Liver (tissue), 9 donors: ENCODE data around the gene KLF3. TPM values are rescaled to one million over a fixed set of nuclear protein-coding genes. Genes with fewer than 3 reads are reported as not detected.
"Not testable (repeated sequence)": the region's sequence is repeated elsewhere in the genome, so short reads cannot be mapped to it uniquely, and the experiment has no call there.

Experiments
- DNase-seq: peaks from one replicate; pipeline ENCODE4 v3.0.0-alpha.2; 2017; ENCODE audit warnings: low spot score
- H3K27ac ChIP-seq, 2 donors: one replicate each; pipeline ENCODE4 v1.7.0; 2013; ENCODE audit warnings: inconsistent platforms in 2 of 2, low read length in 2 of 2, control low read depth in 1 of 2, low read depth in 1 of 2, mild to moderate bottlenecking in 1 of 2
- H3K27me3 ChIP-seq, 4 donors: one replicate each; pipeline versions ENCODE4 v1.6.1 to v1.7.0; 2013; ENCODE audit warnings: low read length in 3 of 4, inconsistent platforms in 1 of 4, mild to moderate bottlenecking in 1 of 4, moderate library complexity in 1 of 4; ENCODE audit not compliant: control insufficient read depth in 4 of 4, insufficient read depth in 4 of 4
- H3K36me3 ChIP-seq, 4 donors: one replicate each; pipeline versions ENCODE4 v1.6.1 to v1.7.0; 2013; ENCODE audit warnings: low read length in 3 of 4, mild to moderate bottlenecking in 3 of 4, low read depth in 1 of 4, moderate library complexity in 1 of 4; ENCODE audit not compliant: control insufficient read depth in 4 of 4, insufficient read depth in 3 of 4
- H3K4me1 ChIP-seq, 4 donors: one replicate each; pipeline versions ENCODE4 v1.6.1 to v1.7.0; 2013; ENCODE audit warnings: low read length in 3 of 4, mild to moderate bottlenecking in 3 of 4, moderate library complexity in 1 of 4; ENCODE audit not compliant: control insufficient read depth in 4 of 4, insufficient read depth in 4 of 4
- H3K4me3 ChIP-seq, 3 donors: one replicate each; pipeline versions ENCODE4 v1.6.1 to v1.7.0; 2013; ENCODE audit warnings: low read length in 3 of 3, control low read depth in 1 of 3, low read depth in 1 of 3, mild to moderate bottlenecking in 1 of 3
- H3K9ac ChIP-seq, 2 donors: one replicate each; pipeline ENCODE4 v1.7.0; 2013; ENCODE audit warnings: low read length in 2 of 2, mild to moderate bottlenecking in 2 of 2, moderate library complexity in 2 of 2, control low read depth in 1 of 2, low read depth in 1 of 2
- H3K9me3 ChIP-seq, 4 donors: one replicate each; pipeline versions ENCODE4 v1.6.1 to v1.7.0; 2013; ENCODE audit warnings: low read length in 3 of 4; ENCODE audit not compliant: control insufficient read depth in 4 of 4
- EGR1 ChIP-seq, 2 donors: IDR thresholded peaks; 2 replicates each; pipeline ENCODE4 v1.6.1; 2016 to 2018; ENCODE audit warnings: antibody characterized with exemption in 2 of 2, low read depth in 2 of 2
- FOXA1 ChIP-seq: IDR thresholded peaks from 2 replicates; pipeline ENCODE4 v1.6.1; 2016; ENCODE audit warnings: antibody characterized with exemption
- FOXA2 ChIP-seq: IDR thresholded peaks from 2 replicates; pipeline ENCODE4 v1.6.1; 2016; ENCODE audit warnings: antibody characterized with exemption
- GABPA ChIP-seq, 2 donors: IDR thresholded peaks in 1 of 2; conservative IDR thresholded peaks in 1 of 2; 2 replicates each; pipeline ENCODE4 v1.6.1; 2016; ENCODE audit warnings: antibody characterized with exemption in 2 of 2, mild to moderate bottlenecking in 1 of 2, moderate library complexity in 1 of 2
- HNF4A ChIP-seq, 2 donors: conservative IDR thresholded peaks; 2 replicates each; pipeline ENCODE4 v1.6.1; 2016; ENCODE audit warnings: antibody characterized with exemption in 2 of 2, mild to moderate bottlenecking in 2 of 2
- JUND ChIP-seq, 2 donors: IDR thresholded peaks; 2 replicates each; pipeline ENCODE4 v1.6.1; 2016; ENCODE audit warnings: antibody characterized with exemption in 2 of 2
- MAX ChIP-seq: IDR thresholded peaks from 2 replicates; pipeline ENCODE4 v1.6.1; 2016; ENCODE audit warnings: antibody characterized with exemption
- NR2F2 ChIP-seq: IDR thresholded peaks from 2 replicates; pipeline ENCODE4 v1.6.1; 2016; ENCODE audit warnings: antibody characterized with exemption
- RAD21 ChIP-seq, 2 donors: IDR thresholded peaks; 2 replicates each; pipeline ENCODE4 v1.6.1; 2016; ENCODE audit warnings: antibody characterized with exemption in 2 of 2, mild to moderate bottlenecking in 2 of 2
- RXRA ChIP-seq, 2 donors: IDR thresholded peaks; 2 replicates each; pipeline ENCODE4 v1.6.1; 2017 to 2018; ENCODE audit warnings: antibody characterized with exemption in 2 of 2, mild to moderate bottlenecking in 1 of 2
- SP1 ChIP-seq: IDR thresholded peaks from 2 replicates; pipeline ENCODE4 v1.6.1; 2018; ENCODE audit warnings: antibody characterized with exemption, mild to moderate bottlenecking
- TAF1 ChIP-seq: conservative IDR thresholded peaks from 2 replicates; pipeline ENCODE4 v1.6.1; 2016; ENCODE audit warnings: antibody characterized with exemption, mild to moderate bottlenecking
- YY1 ChIP-seq: IDR thresholded peaks from 2 replicates; pipeline ENCODE4 v1.6.1; 2016; ENCODE audit warnings: antibody characterized with exemption, mild to moderate bottlenecking
- WGBS: extraction: QIAGEN DNeasy Blood & Tissue Kit; methylation state at CpG from one replicate; pipeline ENCODE4 v1.1.7; 2013; 5-methylcytosine and 5-hydroxymethylcytosine counted together
- polyA plus RNA-seq, 2 donors: library from polyadenylated mRNA; stranded (reverse) in 1 of 2; unstranded in 1 of 2; fragments of 200-250 nt in 1 of 2; fragments of >200 nt in 1 of 2; fragmentation: Nextera tagmentation in 1 of 2; extraction: Ambion mirVana in 1 of 2; gene quantifications; one replicate each; pipeline versions ENCODE4 v1.2.1 to v1.2.3, GENCODE V29; 2013 to 2015
- total RNA-seq, 2 donors: library from RNA; depleted of rRNA; stranded (reverse); fragments of >200 nt; gene quantifications; one replicate each; pipeline ENCODE4 v1.2.3, GENCODE V29; 2014
- TF ChIP-seq, protein P1 (sequence below): IDR thresholded peaks from 2 replicates; pipeline ENCODE4 v1.6.1; 2016; ENCODE audit warnings: antibody characterized with exemption, mild to moderate bottlenecking
- TF ChIP-seq, protein P2 (sequence below): IDR thresholded peaks from 2 replicates; pipeline ENCODE4 v1.6.1; 2016; ENCODE audit warnings: antibody characterized with exemption
- TF ChIP-seq, protein P3 (sequence below): fragments of 150-350 bp; IDR thresholded peaks from 2 replicates; pipeline ENCODE4 v1.5.1; 2017; ENCODE audit warnings: improper control_type of control experiment, low read depth, low read length; ENCODE audit not compliant: missing input control
- TF ChIP-seq, protein P4 (sequence below): IDR thresholded peaks from 2 replicates; pipeline ENCODE4 v1.6.1; 2016; ENCODE audit warnings: antibody characterized with exemption
- donor health status: healthy.
- donor health status: healthy.
- donor health status: healthy.
- donor health status: healthy.
- donor health status: healthy.

KLF3 gene
- total and polyA plus RNA-seq, 4 donors: 11.1 to 77.5 (median 21.0) TPM

DNA sequence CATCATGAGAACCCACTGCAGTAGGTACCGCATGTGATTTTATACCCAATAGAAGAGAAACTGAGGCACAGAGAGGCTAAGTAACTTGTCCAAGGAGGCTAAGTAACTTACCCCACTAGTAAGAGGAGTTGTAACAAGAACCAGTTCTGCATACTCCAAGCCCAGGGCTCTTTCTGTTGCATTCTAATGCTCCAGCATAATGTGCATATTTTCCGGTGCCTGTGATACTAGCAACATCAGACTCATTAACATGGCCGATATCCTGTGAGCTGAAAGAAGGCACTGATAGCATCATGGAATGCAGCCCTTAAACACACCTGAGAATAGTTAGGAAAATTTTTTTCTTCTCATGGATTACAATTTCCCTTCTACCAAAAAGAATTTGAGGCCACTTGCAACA, 39.7 kb upstream of the KLF3 start:
- Histone ChIP-seq H3K9me3 (no peaks in the 10 kb centered on the region), H3K4me1 (no peaks in the 10 kb centered on the region), H3K27ac (no peak overlapping the region), H3K36me3 (no peaks in the 10 kb centered on the region), H3K4me3 (no peak overlapping the region), H3K9ac (no peak overlapping the region), H3K27me3 (no peaks in the 10 kb centered on the region)
- 98% methylated on average over 3 of the region's 3 CpGs for WGBS
- no peak for DNase-seq
- TF ChIP-seq HNF4A (conservative IDR thresholded peaks at IDR 0.05) (no peak), NR2F2 (no peak)

DNA sequence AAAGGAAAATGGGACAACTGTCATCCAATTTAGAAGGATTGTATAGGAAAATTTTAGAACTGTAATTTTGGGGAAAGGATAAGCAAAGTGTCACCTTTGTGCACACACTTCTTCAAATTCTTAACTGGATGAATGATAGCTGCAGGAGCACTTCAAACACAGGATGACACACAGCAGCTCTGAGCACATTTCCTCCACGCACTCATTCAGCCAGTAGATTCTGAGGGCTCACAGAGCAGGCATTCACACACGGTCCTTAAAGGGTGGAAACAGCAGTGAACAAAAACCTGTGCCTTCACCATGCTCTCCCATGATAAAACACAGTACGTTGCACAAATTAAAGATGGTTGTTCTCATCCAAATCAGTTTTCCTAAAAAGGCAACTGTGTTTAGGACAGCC, 38.5 kb upstream of the KLF3 start:
- WGBS: 95% methylated on average over 3 of the region's 3 CpGs
- Histone ChIP-seq H3K4me3 (no peak overlapping the region), H3K27ac (no peak overlapping the region), H3K4me1 (no peaks in the 10 kb centered on the region), H3K9ac (no peak overlapping the region), H3K9me3 (no peaks in the 10 kb centered on the region), H3K27me3 (no peaks in the 10 kb centered on the region), H3K36me3 (no peaks in the 10 kb centered on the region)
- TF ChIP-seq JUND (IDR thresholded peaks at IDR 0.05) (no peak), RAD21 (IDR thresholded peaks at IDR 0.05) (no peak), GABPA (IDR thresholded peaks at IDR 0.05 in 1 of 2, conservative IDR thresholded peaks at IDR 0.05 in 1 of 2) (no peak), EGR1 (IDR thresholded peaks at IDR 0.05; ENCODE audit: low read depth in 2 of 2) (no peak), SP1 (no peak), MAX (no peak), RXRA (IDR thresholded peaks at IDR 0.05) (no peak), TAF1 (no peak), YY1 (no peak), HNF4A (conservative IDR thresholded peaks at IDR 0.05) (no peak), FOXA2 (no peak), FOXA1 (no peak), NR2F2 (no peak)
- TF ChIP-seq, protein P1, sequence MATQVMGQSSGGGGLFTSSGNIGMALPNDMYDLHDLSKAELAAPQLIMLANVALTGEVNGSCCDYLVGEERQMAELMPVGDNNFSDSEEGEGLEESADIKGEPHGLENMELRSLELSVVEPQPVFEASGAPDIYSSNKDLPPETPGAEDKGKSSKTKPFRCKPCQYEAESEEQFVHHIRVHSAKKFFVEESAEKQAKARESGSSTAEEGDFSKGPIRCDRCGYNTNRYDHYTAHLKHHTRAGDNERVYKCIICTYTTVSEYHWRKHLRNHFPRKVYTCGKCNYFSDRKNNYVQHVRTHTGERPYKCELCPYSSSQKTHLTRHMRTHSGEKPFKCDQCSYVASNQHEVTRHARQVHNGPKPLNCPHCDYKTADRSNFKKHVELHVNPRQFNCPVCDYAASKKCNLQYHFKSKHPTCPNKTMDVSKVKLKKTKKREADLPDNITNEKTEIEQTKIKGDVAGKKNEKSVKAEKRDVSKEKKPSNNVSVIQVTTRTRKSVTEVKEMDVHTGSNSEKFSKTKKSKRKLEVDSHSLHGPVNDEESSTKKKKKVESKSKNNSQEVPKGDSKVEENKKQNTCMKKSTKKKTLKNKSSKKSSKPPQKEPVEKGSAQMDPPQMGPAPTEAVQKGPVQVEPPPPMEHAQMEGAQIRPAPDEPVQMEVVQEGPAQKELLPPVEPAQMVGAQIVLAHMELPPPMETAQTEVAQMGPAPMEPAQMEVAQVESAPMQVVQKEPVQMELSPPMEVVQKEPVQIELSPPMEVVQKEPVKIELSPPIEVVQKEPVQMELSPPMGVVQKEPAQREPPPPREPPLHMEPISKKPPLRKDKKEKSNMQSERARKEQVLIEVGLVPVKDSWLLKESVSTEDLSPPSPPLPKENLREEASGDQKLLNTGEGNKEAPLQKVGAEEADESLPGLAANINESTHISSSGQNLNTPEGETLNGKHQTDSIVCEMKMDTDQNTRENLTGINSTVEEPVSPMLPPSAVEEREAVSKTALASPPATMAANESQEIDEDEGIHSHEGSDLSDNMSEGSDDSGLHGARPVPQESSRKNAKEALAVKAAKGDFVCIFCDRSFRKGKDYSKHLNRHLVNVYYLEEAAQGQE: no peak
- TF ChIP-seq, protein P2, sequence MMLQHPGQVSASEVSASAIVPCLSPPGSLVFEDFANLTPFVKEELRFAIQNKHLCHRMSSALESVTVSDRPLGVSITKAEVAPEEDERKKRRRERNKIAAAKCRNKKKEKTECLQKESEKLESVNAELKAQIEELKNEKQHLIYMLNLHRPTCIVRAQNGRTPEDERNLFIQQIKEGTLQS: no peak
- TF ChIP-seq, protein P3, sequence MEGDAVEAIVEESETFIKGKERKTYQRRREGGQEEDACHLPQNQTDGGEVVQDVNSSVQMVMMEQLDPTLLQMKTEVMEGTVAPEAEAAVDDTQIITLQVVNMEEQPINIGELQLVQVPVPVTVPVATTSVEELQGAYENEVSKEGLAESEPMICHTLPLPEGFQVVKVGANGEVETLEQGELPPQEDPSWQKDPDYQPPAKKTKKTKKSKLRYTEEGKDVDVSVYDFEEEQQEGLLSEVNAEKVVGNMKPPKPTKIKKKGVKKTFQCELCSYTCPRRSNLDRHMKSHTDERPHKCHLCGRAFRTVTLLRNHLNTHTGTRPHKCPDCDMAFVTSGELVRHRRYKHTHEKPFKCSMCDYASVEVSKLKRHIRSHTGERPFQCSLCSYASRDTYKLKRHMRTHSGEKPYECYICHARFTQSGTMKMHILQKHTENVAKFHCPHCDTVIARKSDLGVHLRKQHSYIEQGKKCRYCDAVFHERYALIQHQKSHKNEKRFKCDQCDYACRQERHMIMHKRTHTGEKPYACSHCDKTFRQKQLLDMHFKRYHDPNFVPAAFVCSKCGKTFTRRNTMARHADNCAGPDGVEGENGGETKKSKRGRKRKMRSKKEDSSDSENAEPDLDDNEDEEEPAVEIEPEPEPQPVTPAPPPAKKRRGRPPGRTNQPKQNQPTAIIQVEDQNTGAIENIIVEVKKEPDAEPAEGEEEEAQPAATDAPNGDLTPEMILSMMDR: no peak
- TF ChIP-seq, protein P4, sequence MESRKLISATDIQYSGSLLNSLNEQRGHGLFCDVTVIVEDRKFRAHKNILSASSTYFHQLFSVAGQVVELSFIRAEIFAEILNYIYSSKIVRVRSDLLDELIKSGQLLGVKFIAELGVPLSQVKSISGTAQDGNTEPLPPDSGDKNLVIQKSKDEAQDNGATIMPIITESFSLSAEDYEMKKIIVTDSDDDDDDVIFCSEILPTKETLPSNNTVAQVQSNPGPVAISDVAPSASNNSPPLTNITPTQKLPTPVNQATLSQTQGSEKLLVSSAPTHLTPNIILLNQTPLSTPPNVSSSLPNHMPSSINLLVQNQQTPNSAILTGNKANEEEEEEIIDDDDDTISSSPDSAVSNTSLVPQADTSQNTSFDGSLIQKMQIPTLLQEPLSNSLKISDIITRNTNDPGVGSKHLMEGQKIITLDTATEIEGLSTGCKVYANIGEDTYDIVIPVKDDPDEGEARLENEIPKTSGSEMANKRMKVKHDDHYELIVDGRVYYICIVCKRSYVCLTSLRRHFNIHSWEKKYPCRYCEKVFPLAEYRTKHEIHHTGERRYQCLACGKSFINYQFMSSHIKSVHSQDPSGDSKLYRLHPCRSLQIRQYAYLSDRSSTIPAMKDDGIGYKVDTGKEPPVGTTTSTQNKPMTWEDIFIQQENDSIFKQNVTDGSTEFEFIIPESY: no peak
- DNase-seq: no peak

DNA sequence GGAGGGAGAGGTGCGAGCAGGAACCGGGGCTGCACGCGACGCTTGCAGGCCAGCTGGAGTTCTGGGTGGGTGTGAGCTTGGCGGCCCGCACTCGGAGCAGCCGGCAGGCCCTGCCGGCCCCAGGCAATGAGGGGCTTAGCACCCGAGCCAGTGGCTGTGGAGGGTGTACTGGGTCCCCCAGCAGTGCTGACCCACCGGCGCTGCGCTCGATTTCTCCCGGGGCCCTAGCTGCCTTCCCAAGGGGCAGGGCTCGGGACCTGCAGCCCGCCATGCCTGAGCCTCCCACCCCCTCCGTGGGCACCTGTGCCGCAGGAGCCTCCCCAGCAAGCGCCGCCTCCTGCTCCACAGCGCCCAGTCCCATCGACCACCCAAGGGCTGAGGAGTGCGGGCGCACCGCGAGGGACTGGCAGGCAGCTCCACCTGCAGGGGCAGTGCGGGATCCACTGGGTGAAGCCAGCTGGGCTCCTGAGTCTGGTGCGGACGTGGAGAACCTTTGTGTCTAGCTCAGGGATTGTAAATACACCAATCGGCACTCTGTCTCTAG, 37.0 kb upstream of the KLF3 start:
- not testable (repeated sequence) for H3K4me1 ChIP-seq, H3K4me3 ChIP-seq, H3K27me3 ChIP-seq, H3K36me3 ChIP-seq, H3K9ac ChIP-seq, H3K9me3 ChIP-seq, H3K27ac ChIP-seq, DNase-seq
- WGBS: 98% methylated on average over 32 of the region's 32 CpGs
